Measurements from ENCODE around the gene PRSS12.

DNA sequence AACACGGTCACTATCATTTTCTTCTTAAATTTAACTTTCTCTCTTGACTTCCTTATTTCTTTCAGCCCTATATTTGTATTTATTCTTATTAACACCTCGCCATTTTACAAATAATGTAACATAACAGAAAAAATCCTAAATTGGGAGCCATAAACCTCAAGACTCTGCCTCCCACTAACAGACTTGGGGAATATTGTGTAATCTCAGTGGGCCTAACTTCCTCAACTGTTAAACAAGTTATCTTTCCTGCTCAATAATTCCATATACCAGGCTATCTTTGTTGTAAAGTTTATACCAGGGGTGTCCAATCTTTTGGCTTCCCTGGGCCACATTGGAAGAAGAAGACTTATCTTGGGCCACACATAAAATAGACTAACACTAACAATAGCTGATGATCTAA, 26.2 kb downstream of the PRSS12 start:
- TF ChIP-seq, protein P1, sequence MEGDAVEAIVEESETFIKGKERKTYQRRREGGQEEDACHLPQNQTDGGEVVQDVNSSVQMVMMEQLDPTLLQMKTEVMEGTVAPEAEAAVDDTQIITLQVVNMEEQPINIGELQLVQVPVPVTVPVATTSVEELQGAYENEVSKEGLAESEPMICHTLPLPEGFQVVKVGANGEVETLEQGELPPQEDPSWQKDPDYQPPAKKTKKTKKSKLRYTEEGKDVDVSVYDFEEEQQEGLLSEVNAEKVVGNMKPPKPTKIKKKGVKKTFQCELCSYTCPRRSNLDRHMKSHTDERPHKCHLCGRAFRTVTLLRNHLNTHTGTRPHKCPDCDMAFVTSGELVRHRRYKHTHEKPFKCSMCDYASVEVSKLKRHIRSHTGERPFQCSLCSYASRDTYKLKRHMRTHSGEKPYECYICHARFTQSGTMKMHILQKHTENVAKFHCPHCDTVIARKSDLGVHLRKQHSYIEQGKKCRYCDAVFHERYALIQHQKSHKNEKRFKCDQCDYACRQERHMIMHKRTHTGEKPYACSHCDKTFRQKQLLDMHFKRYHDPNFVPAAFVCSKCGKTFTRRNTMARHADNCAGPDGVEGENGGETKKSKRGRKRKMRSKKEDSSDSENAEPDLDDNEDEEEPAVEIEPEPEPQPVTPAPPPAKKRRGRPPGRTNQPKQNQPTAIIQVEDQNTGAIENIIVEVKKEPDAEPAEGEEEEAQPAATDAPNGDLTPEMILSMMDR (IDR thresholded peaks at IDR 0.05; ENCODE audit: insufficient read depth, low read length), result no peak
- TF ChIP-seq POLR2AphosphoS5 (IDR thresholded peaks at IDR 0.05; ENCODE audit: low read depth), result no peak
- TF ChIP-seq SPI1 (IDR thresholded peaks at IDR 0.05; ENCODE audit: borderline replicate concordance, low read depth), result no peak
- TF ChIP-seq GABPA (IDR thresholded peaks at IDR 0.05; ENCODE audit: low read depth), result no peak
- TF ChIP-seq, protein P2, sequence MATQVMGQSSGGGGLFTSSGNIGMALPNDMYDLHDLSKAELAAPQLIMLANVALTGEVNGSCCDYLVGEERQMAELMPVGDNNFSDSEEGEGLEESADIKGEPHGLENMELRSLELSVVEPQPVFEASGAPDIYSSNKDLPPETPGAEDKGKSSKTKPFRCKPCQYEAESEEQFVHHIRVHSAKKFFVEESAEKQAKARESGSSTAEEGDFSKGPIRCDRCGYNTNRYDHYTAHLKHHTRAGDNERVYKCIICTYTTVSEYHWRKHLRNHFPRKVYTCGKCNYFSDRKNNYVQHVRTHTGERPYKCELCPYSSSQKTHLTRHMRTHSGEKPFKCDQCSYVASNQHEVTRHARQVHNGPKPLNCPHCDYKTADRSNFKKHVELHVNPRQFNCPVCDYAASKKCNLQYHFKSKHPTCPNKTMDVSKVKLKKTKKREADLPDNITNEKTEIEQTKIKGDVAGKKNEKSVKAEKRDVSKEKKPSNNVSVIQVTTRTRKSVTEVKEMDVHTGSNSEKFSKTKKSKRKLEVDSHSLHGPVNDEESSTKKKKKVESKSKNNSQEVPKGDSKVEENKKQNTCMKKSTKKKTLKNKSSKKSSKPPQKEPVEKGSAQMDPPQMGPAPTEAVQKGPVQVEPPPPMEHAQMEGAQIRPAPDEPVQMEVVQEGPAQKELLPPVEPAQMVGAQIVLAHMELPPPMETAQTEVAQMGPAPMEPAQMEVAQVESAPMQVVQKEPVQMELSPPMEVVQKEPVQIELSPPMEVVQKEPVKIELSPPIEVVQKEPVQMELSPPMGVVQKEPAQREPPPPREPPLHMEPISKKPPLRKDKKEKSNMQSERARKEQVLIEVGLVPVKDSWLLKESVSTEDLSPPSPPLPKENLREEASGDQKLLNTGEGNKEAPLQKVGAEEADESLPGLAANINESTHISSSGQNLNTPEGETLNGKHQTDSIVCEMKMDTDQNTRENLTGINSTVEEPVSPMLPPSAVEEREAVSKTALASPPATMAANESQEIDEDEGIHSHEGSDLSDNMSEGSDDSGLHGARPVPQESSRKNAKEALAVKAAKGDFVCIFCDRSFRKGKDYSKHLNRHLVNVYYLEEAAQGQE (IDR thresholded peaks at IDR 0.05; ENCODE audit: insufficient replicate concordance, low read depth), result no peak
